ENCODE measurements around the gene TBX10. TPM values are rescaled to one million over a fixed set of nuclear protein-coding genes. Genes with fewer than 3 reads are reported as not detected.
A peak's percentile ranks its signal among the peaks of the same experiment; 100 is the strongest.

TBX10 gene
- total and polyA plus RNA-seq, 9 donors: not detected

DNA sequence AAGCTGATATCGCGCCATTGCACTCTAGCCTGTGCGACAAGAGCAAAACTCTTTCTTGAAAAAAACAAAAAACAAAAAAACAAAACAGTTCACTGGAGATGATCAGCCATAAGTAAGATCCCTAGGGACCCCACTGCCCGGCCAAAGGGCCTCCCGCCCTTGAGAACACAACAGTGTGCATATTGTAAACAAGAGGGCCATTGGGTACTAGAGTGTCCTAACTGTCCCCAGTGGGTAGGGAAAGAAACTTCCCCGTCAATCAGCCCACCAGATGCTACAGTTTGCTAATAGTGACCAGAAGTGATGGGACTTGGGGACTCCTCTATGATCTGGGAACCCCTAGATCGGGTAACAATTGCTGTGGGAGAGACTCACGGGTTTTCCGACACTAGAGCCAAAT, 14.7 kb upstream of the TBX10 start:
- TF ChIP-seq POLR2A (IDR thresholded peaks at IDR 0.05) (no peak), EP300 (IDR thresholded peaks at IDR 0.05) (no peak)
- TF ChIP-seq, protein P1, sequence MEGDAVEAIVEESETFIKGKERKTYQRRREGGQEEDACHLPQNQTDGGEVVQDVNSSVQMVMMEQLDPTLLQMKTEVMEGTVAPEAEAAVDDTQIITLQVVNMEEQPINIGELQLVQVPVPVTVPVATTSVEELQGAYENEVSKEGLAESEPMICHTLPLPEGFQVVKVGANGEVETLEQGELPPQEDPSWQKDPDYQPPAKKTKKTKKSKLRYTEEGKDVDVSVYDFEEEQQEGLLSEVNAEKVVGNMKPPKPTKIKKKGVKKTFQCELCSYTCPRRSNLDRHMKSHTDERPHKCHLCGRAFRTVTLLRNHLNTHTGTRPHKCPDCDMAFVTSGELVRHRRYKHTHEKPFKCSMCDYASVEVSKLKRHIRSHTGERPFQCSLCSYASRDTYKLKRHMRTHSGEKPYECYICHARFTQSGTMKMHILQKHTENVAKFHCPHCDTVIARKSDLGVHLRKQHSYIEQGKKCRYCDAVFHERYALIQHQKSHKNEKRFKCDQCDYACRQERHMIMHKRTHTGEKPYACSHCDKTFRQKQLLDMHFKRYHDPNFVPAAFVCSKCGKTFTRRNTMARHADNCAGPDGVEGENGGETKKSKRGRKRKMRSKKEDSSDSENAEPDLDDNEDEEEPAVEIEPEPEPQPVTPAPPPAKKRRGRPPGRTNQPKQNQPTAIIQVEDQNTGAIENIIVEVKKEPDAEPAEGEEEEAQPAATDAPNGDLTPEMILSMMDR (IDR thresholded peaks at IDR 0.05): no peak
- no peaks in the 10 kb centered on the region for H3K4me1 ChIP-seq (ENCODE audit: insufficient read depth)

GRCh38 chr11:67652965-67653845, 13.6 kb upstream of the TBX10 start:
- Histone ChIP-seq H3K4me3 (no peak overlapping the region), H3K27me3 (no peaks in the 10 kb centered on the region), H3K9me3 (no peaks in the 10 kb centered on the region), H3K36me3 (no peaks in the 10 kb centered on the region), H3K4me1 (ENCODE audit: insufficient read depth) (no peaks in the 10 kb centered on the region), H3K27ac (no peak overlapping the region)
- intact Hi-C loops (cut with DNase I): loop anchor here in 1 of 4 donors (10.0 kb wide), 1 partner anchor 78 kb away; no protein-coding TSS in a partner anchor
- DNase-seq: peak in 1 of 5 donors; percentile 12
- no peak for TF ChIP-seq EP300 (IDR thresholded peaks at IDR 0.05)
- no peak for TF ChIP-seq POLR2A (IDR thresholded peaks at IDR 0.05)
- TF ChIP-seq, protein P1 (IDR thresholded peaks at IDR 0.05): no peak
- 71 to 87% (median 76%) methylated on average over 14 to 15 of the region's 15 CpGs for WGBS, 3 donors

More for the DNA sequence above, 14.7 kb upstream of the TBX10 start:
- no peak overlapping the region for H3K4me3 ChIP-seq
- no peaks in the 10 kb centered on the region for H3K9me3 ChIP-seq
- intact Hi-C loops (cut with DNase I): loop anchor here in 1 of 4 donors (10.0 kb wide), 1 partner anchor 79 kb away; no protein-coding TSS in a partner anchor
- no peak for DNase-seq
- no peak overlapping the region for H3K27ac ChIP-seq
- H3K27me3 ChIP-seq: no peaks in the 10 kb centered on the region
- WGBS, 3 donors: 65 to 72% (median 69%) methylated on average over 9 of the region's 9 CpGs
- H3K36me3 ChIP-seq: no peaks in the 10 kb centered on the region

GRCh38 chr11:67651976-67652781, 12.6 kb upstream of the TBX10 start:
- Histone ChIP-seq H3K9me3 (no peaks in the 10 kb centered on the region), H3K4me3 (no peak overlapping the region), H3K36me3 (no peaks in the 10 kb centered on the region), H3K4me1 (ENCODE audit: insufficient read depth) (no peaks in the 10 kb centered on the region), H3K27me3 (no peaks in the 10 kb centered on the region), H3K27ac (no peak overlapping the region)
- 27 to 42% (median 32%) methylated on average over 13 of the region's 13 CpGs for WGBS, 3 donors
- no peak for DNase-seq
- intact Hi-C loops (cut with DNase I): loop anchor here in 1 of 4 donors (10.0 kb wide), 1 partner anchor 77 kb away; no protein-coding TSS in a partner anchor
- no peak for TF ChIP-seq EP300 (IDR thresholded peaks at IDR 0.05)
- no peak for TF ChIP-seq POLR2A (IDR thresholded peaks at IDR 0.05)
- TF ChIP-seq, protein P1 (IDR thresholded peaks at IDR 0.05): no peak
